Liver (tissue), 9 donors: Measurements from ENCODE around the gene TRIOBP. TPM values are rescaled to one million over a fixed set of nuclear protein-coding genes. Genes with fewer than 3 reads are reported as not detected.

ENCODE experiments used
- DNase-seq: peaks from one replicate; pipeline ENCODE4 v3.0.0-alpha.2; 2017; ENCODE audit warnings: low spot score
- H3K27ac ChIP-seq, 2 donors: one replicate each; pipeline ENCODE4 v1.7.0; 2013; ENCODE audit warnings: inconsistent platforms in 2 of 2, low read length in 2 of 2, control low read depth in 1 of 2, low read depth in 1 of 2, mild to moderate bottlenecking in 1 of 2
- H3K27me3 ChIP-seq, 4 donors: one replicate each; pipeline versions ENCODE4 v1.6.1 to v1.7.0; 2013; ENCODE audit warnings: low read length in 3 of 4, inconsistent platforms in 1 of 4, mild to moderate bottlenecking in 1 of 4, moderate library complexity in 1 of 4; ENCODE audit not compliant: control insufficient read depth in 4 of 4, insufficient read depth in 4 of 4
- H3K36me3 ChIP-seq, 4 donors: one replicate each; pipeline versions ENCODE4 v1.6.1 to v1.7.0; 2013; ENCODE audit warnings: low read length in 3 of 4, mild to moderate bottlenecking in 3 of 4, low read depth in 1 of 4, moderate library complexity in 1 of 4; ENCODE audit not compliant: control insufficient read depth in 4 of 4, insufficient read depth in 3 of 4
- H3K4me1 ChIP-seq, 4 donors: one replicate each; pipeline versions ENCODE4 v1.6.1 to v1.7.0; 2013; ENCODE audit warnings: low read length in 3 of 4, mild to moderate bottlenecking in 3 of 4, moderate library complexity in 1 of 4; ENCODE audit not compliant: control insufficient read depth in 4 of 4, insufficient read depth in 4 of 4
- H3K4me3 ChIP-seq, 3 donors: one replicate each; pipeline versions ENCODE4 v1.6.1 to v1.7.0; 2013; ENCODE audit warnings: low read length in 3 of 3, control low read depth in 1 of 3, low read depth in 1 of 3, mild to moderate bottlenecking in 1 of 3
- H3K9ac ChIP-seq, 2 donors: one replicate each; pipeline ENCODE4 v1.7.0; 2013; ENCODE audit warnings: low read length in 2 of 2, mild to moderate bottlenecking in 2 of 2, moderate library complexity in 2 of 2, control low read depth in 1 of 2, low read depth in 1 of 2
- H3K9me3 ChIP-seq, 4 donors: one replicate each; pipeline versions ENCODE4 v1.6.1 to v1.7.0; 2013; ENCODE audit warnings: low read length in 3 of 4; ENCODE audit not compliant: control insufficient read depth in 4 of 4
- EGR1 ChIP-seq, 2 donors: IDR thresholded peaks; 2 replicates each; pipeline ENCODE4 v1.6.1; 2016 to 2018; ENCODE audit warnings: antibody characterized with exemption in 2 of 2, low read depth in 2 of 2
- FOXA1 ChIP-seq: IDR thresholded peaks from 2 replicates; pipeline ENCODE4 v1.6.1; 2016; ENCODE audit warnings: antibody characterized with exemption
- FOXA2 ChIP-seq: IDR thresholded peaks from 2 replicates; pipeline ENCODE4 v1.6.1; 2016; ENCODE audit warnings: antibody characterized with exemption
- GABPA ChIP-seq, 2 donors: IDR thresholded peaks in 1 of 2; conservative IDR thresholded peaks in 1 of 2; 2 replicates each; pipeline ENCODE4 v1.6.1; 2016; ENCODE audit warnings: antibody characterized with exemption in 2 of 2, mild to moderate bottlenecking in 1 of 2, moderate library complexity in 1 of 2
- HNF4A ChIP-seq, 2 donors: conservative IDR thresholded peaks; 2 replicates each; pipeline ENCODE4 v1.6.1; 2016; ENCODE audit warnings: antibody characterized with exemption in 2 of 2, mild to moderate bottlenecking in 2 of 2
- HNF4G ChIP-seq: IDR thresholded peaks from 2 replicates; pipeline ENCODE4 v1.6.1; 2016; ENCODE audit warnings: antibody characterized with exemption
- NR2F2 ChIP-seq: IDR thresholded peaks from 2 replicates; pipeline ENCODE4 v1.6.1; 2016; ENCODE audit warnings: antibody characterized with exemption
- RAD21 ChIP-seq, 2 donors: IDR thresholded peaks; 2 replicates each; pipeline ENCODE4 v1.6.1; 2016; ENCODE audit warnings: antibody characterized with exemption in 2 of 2, mild to moderate bottlenecking in 2 of 2
- RXRA ChIP-seq, 2 donors: IDR thresholded peaks; 2 replicates each; pipeline ENCODE4 v1.6.1; 2017 to 2018; ENCODE audit warnings: antibody characterized with exemption in 2 of 2, mild to moderate bottlenecking in 1 of 2
- SP1 ChIP-seq: IDR thresholded peaks from 2 replicates; pipeline ENCODE4 v1.6.1; 2018; ENCODE audit warnings: antibody characterized with exemption, mild to moderate bottlenecking
- TAF1 ChIP-seq: conservative IDR thresholded peaks from 2 replicates; pipeline ENCODE4 v1.6.1; 2016; ENCODE audit warnings: antibody characterized with exemption, mild to moderate bottlenecking
- YY1 ChIP-seq: IDR thresholded peaks from 2 replicates; pipeline ENCODE4 v1.6.1; 2016; ENCODE audit warnings: antibody characterized with exemption, mild to moderate bottlenecking
- ZBTB33 ChIP-seq: IDR thresholded peaks from 2 replicates; pipeline ENCODE4 v1.6.1; 2016; ENCODE audit warnings: antibody characterized with exemption
- WGBS: extraction: QIAGEN DNeasy Blood & Tissue Kit; methylation state at CpG from one replicate; pipeline ENCODE4 v1.1.7; 2013; 5-methylcytosine and 5-hydroxymethylcytosine counted together
- polyA plus RNA-seq, 2 donors: library from polyadenylated mRNA; stranded (reverse) in 1 of 2; unstranded in 1 of 2; fragments of 200-250 nt in 1 of 2; fragments of >200 nt in 1 of 2; fragmentation: Nextera tagmentation in 1 of 2; extraction: Ambion mirVana in 1 of 2; gene quantifications; one replicate each; pipeline versions ENCODE4 v1.2.1 to v1.2.3, GENCODE V29; 2013 to 2015
- total RNA-seq, 2 donors: library from RNA; depleted of rRNA; stranded (reverse); fragments of >200 nt; gene quantifications; one replicate each; pipeline ENCODE4 v1.2.3, GENCODE V29; 2014
- TF ChIP-seq, protein P1 (sequence below): IDR thresholded peaks from 2 replicates; pipeline ENCODE4 v1.6.1; 2016; ENCODE audit warnings: antibody characterized with exemption
- TF ChIP-seq, protein P2 (sequence below): IDR thresholded peaks from 2 replicates; pipeline ENCODE4 v1.6.1; 2016; ENCODE audit warnings: antibody characterized with exemption, mild to moderate bottlenecking
- TF ChIP-seq, protein P3 (sequence below): fragments of 150-350 bp; IDR thresholded peaks from 2 replicates; pipeline ENCODE4 v1.5.1; 2017; ENCODE audit warnings: improper control_type of control experiment, low read depth, low read length; ENCODE audit not compliant: missing input control
- donor health status: healthy.
- donor health status: healthy.
- donor health status: healthy.
- donor health status: healthy.
- donor health status: healthy.

Gene TRIOBP
- total and polyA plus RNA-seq, 4 donors: 4.8 to 41.1 (median 21.6) TPM

- TF ChIP-seq, protein P1, sequence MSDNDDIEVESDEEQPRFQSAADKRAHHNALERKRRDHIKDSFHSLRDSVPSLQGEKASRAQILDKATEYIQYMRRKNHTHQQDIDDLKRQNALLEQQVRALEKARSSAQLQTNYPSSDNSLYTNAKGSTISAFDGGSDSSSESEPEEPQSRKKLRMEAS: no peak
- TF ChIP-seq EGR1 (IDR thresholded peaks at IDR 0.05; ENCODE audit: low read depth in 2 of 2) (no peak), TAF1 (no peak), HNF4G (no peak), YY1 (no peak), SP1 (no peak), GABPA (IDR thresholded peaks at IDR 0.05 in 1 of 2, conservative IDR thresholded peaks at IDR 0.05 in 1 of 2) (no peak), NR2F2 (no peak), FOXA2 (no peak), RXRA (IDR thresholded peaks at IDR 0.05) (no peak), ZBTB33 (no peak), RAD21 (IDR thresholded peaks at IDR 0.05) (no peak), FOXA1 (no peak), HNF4A (conservative IDR thresholded peaks at IDR 0.05) (no peak)
- TF ChIP-seq, protein P2, sequence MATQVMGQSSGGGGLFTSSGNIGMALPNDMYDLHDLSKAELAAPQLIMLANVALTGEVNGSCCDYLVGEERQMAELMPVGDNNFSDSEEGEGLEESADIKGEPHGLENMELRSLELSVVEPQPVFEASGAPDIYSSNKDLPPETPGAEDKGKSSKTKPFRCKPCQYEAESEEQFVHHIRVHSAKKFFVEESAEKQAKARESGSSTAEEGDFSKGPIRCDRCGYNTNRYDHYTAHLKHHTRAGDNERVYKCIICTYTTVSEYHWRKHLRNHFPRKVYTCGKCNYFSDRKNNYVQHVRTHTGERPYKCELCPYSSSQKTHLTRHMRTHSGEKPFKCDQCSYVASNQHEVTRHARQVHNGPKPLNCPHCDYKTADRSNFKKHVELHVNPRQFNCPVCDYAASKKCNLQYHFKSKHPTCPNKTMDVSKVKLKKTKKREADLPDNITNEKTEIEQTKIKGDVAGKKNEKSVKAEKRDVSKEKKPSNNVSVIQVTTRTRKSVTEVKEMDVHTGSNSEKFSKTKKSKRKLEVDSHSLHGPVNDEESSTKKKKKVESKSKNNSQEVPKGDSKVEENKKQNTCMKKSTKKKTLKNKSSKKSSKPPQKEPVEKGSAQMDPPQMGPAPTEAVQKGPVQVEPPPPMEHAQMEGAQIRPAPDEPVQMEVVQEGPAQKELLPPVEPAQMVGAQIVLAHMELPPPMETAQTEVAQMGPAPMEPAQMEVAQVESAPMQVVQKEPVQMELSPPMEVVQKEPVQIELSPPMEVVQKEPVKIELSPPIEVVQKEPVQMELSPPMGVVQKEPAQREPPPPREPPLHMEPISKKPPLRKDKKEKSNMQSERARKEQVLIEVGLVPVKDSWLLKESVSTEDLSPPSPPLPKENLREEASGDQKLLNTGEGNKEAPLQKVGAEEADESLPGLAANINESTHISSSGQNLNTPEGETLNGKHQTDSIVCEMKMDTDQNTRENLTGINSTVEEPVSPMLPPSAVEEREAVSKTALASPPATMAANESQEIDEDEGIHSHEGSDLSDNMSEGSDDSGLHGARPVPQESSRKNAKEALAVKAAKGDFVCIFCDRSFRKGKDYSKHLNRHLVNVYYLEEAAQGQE: no peak
- TF ChIP-seq, protein P3, sequence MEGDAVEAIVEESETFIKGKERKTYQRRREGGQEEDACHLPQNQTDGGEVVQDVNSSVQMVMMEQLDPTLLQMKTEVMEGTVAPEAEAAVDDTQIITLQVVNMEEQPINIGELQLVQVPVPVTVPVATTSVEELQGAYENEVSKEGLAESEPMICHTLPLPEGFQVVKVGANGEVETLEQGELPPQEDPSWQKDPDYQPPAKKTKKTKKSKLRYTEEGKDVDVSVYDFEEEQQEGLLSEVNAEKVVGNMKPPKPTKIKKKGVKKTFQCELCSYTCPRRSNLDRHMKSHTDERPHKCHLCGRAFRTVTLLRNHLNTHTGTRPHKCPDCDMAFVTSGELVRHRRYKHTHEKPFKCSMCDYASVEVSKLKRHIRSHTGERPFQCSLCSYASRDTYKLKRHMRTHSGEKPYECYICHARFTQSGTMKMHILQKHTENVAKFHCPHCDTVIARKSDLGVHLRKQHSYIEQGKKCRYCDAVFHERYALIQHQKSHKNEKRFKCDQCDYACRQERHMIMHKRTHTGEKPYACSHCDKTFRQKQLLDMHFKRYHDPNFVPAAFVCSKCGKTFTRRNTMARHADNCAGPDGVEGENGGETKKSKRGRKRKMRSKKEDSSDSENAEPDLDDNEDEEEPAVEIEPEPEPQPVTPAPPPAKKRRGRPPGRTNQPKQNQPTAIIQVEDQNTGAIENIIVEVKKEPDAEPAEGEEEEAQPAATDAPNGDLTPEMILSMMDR: no peak
- Histone ChIP-seq H3K9me3 (no peaks in the 10 kb centered on the region), H3K4me3 (no peak overlapping the region), H3K9ac (no peak overlapping the region), H3K27me3 (no peaks in the 10 kb centered on the region), H3K4me1 (peaks cover 4 to 35% (median 32%) of the 10 kb centered on the region in 4 donors), H3K36me3 (peaks cover 0 to 16% (median 7%) of the 10 kb centered on the region in 4 donors), H3K27ac (peak overlapping the region; percentile 36 to 69)
- DNase-seq: no peak
- WGBS: over 99% methylated on average over 27 of the region's 27 CpGs
Measured at GRCh38 chr22:37757663-37758062, 60.8 kb downstream of the TRIOBP start.

DNA sequence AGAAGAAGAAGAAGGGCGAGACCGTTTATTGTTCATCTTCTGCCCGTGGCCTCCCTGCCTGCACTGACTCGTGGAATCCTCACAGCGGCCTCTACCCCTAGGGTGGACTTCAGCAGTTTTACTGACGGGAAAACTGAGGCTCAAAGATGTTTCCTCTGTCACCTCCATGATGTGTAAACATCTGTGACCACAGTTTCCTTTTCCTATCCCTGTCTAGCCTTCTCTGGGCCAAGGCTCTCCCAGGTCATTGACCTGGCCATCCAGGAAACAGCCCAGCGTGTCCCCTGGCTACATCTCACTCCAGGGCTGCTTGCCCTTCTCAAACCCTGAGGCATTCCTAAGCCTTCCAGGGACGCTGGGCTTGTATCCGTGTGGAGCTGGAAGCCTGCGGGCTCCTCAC is 61.8 kb downstream of the TRIOBP start:
- no peak overlapping the region for H3K4me3 ChIP-seq
- H3K27ac ChIP-seq: peak overlapping the region; percentile 36 to 69
- H3K36me3 ChIP-seq: peaks cover 0 to 19% (median 10%) of the 10 kb centered on the region in 4 donors
- H3K4me1 ChIP-seq: peaks cover 3 to 29% (median 28%) of the 10 kb centered on the region in 4 donors
- H3K9me3 ChIP-seq: no peaks in the 10 kb centered on the region
- no peak overlapping the region for H3K9ac ChIP-seq
- H3K27me3 ChIP-seq: no peaks in the 10 kb centered on the region
- DNase-seq: no peak
- 52% methylated on average over 10 of the region's 10 CpGs for WGBS
- TF ChIP-seq RAD21 (IDR thresholded peaks at IDR 0.05): peak; percentile 17 to 43
- TF ChIP-seq HNF4G: no peak
- no peak for TF ChIP-seq TAF1
- TF ChIP-seq, protein P1: peak; percentile 81
- TF ChIP-seq FOXA1: peak; percentile 21
- no peak for TF ChIP-seq EGR1 (IDR thresholded peaks at IDR 0.05; ENCODE audit: low read depth in 2 of 2)
- TF ChIP-seq FOXA2: peak; percentile 42
- peak; percentile 33 to 42 for TF ChIP-seq HNF4A (conservative IDR thresholded peaks at IDR 0.05)
- TF ChIP-seq YY1: peak; percentile 29
- TF ChIP-seq NR2F2: peak; percentile 69
- TF ChIP-seq ZBTB33: no peak
- peak in 1 of 2 donors; percentile 51 for TF ChIP-seq GABPA (IDR thresholded peaks at IDR 0.05 in 1 of 2, conservative IDR thresholded peaks at IDR 0.05 in 1 of 2)
- TF ChIP-seq SP1: peak; percentile 50
- peak; percentile 92 to 94 for TF ChIP-seq RXRA (IDR thresholded peaks at IDR 0.05)
